HEK293 (cell line): Measurements from ENCODE around the gene SVIL.

ENCODE experiments used
- CTCF ChIA-PET: fragments of 350-600 bp; formaldehyde crosslinking; extraction: SDS; loops from one replicate; lab custom pipeline; 2021; ENCODE audit warnings: antibody characterized with exemption; lab: Yijun Ruan, JAX
- POLR2A ChIA-PET: fragments of 300-600 bp; formaldehyde crosslinking; extraction: SDS; loops from one replicate; lab custom pipeline; 2020; ENCODE audit warnings: antibody characterized with exemption, inconsistent platforms; lab: Yijun Ruan, JAX
- H3K27ac ChIP-seq: fragments of 200-500 bp; sonication (Bioruptor generic); 2 replicates; pipeline ENCODE4 v1.5.1; 2014; ENCODE audit warnings: low read depth, low read length, control low read depth, inconsistent platforms; ENCODE audit errors: extremely low read depth
- H3K36me3 ChIP-seq, 2 experiments: fragments of 200-500 bp in 1 of 2; sonication (Bioruptor generic) in 1 of 2; 1 replicate in 1 of 2; 2 replicates in 1 of 2; pipeline ENCODE4 v1.5.1; 2014 to 2017; ENCODE audit warnings: inconsistent platforms in 2 of 2, low read length in 2 of 2; ENCODE audit not compliant: control insufficient read depth in 2 of 2, insufficient read depth in 1 of 2
- H3K4me1 ChIP-seq: fragments of 200-500 bp; sonication (Bioruptor generic); 2 replicates; pipeline ENCODE4 v1.5.1; 2014; ENCODE audit warnings: mild to moderate bottlenecking, low read length, inconsistent platforms; ENCODE audit not compliant: control insufficient read depth, insufficient read depth
- H3K4me3 ChIP-seq: 2 replicates; pipeline ENCODE4 v1.5.1; 2011; ENCODE audit warnings: low read depth, mild to moderate bottlenecking, control low read depth, low read length, moderate library complexity
- H3K9me3 ChIP-seq: fragments of 200-500 bp; sonication (Bioruptor generic); 2 replicates; pipeline ENCODE4 v1.5.1; 2014; ENCODE audit warnings: low read depth, low read length, inconsistent platforms; ENCODE audit not compliant: control insufficient read depth, insufficient read depth
- FEZF1 ChIP-seq: fragments of 450-650 bp; formaldehyde crosslinking; IDR thresholded peaks from 2 replicates; pipeline ENCODE4 v1.5.1; 2016; ENCODE audit warnings: missing biosample characterization, missing genetic modification characterization
- IKZF3 ChIP-seq: fragments of 450-650 bp; IDR thresholded peaks from 2 replicates; pipeline ENCODE4 v1.5.0; 2018; ENCODE audit warnings: missing biosample characterization, mild to moderate bottlenecking, missing genetic modification characterization, moderate library complexity
- KLF16 ChIP-seq: fragments of 450-650 bp; formaldehyde crosslinking; IDR thresholded peaks from 2 replicates; pipeline ENCODE4 v1.5.1; 2017; ENCODE audit warnings: missing biosample characterization, missing genetic modification characterization
- MYNN ChIP-seq: fragments of 450-650 bp; formaldehyde crosslinking; IDR thresholded peaks from 2 replicates; pipeline ENCODE4 v1.5.1; 2016; ENCODE audit warnings: missing biosample characterization, missing genetic modification characterization, borderline replicate concordance
- OSR2 ChIP-seq: fragments of 450-650 bp; formaldehyde crosslinking; IDR thresholded peaks from 2 replicates; pipeline ENCODE4 v1.5.1; 2016; ENCODE audit warnings: missing biosample characterization, missing genetic modification characterization
- RBAK ChIP-seq: fragments of 450-650 bp; formaldehyde crosslinking; IDR thresholded peaks from 2 replicates; pipeline ENCODE4 v1.5.1; 2016; ENCODE audit warnings: missing biosample characterization, missing genetic modification characterization
- SCRT1 ChIP-seq: fragments of 450-650 bp; formaldehyde crosslinking; IDR thresholded peaks from 2 replicates; pipeline ENCODE4 v1.5.1; 2016; ENCODE audit warnings: missing biosample characterization, missing genetic modification characterization, borderline replicate concordance
- TSHZ1 ChIP-seq: fragments of 450-650 bp; formaldehyde crosslinking; IDR thresholded peaks from 2 replicates; pipeline ENCODE4 v1.5.1; 2016; ENCODE audit warnings: missing biosample characterization, missing genetic modification characterization, borderline replicate concordance
- ZBTB20 ChIP-seq: fragments of 450-650 bp; formaldehyde crosslinking; IDR thresholded peaks from 2 replicates; pipeline ENCODE4 v1.5.1; 2016; ENCODE audit warnings: missing biosample characterization, missing genetic modification characterization
- ZBTB44 ChIP-seq: fragments of 450-650 bp; IDR thresholded peaks from 2 replicates; pipeline ENCODE4 v1.5.1; 2018; ENCODE audit warnings: missing biosample characterization, mild to moderate bottlenecking, missing genetic modification characterization
- ZBTB48 ChIP-seq: fragments of 450-650 bp; formaldehyde crosslinking; IDR thresholded peaks from 2 replicates; pipeline ENCODE4 v1.5.1; 2016; ENCODE audit warnings: missing biosample characterization, missing genetic modification characterization
- ZBTB49 ChIP-seq: fragments of 450-650 bp; formaldehyde crosslinking; IDR thresholded peaks from 2 replicates; pipeline ENCODE4 v1.5.1; 2016; ENCODE audit warnings: missing biosample characterization, missing genetic modification characterization, low read depth
- ZFHX2 ChIP-seq: fragments of 450-650 bp; formaldehyde crosslinking; conservative IDR thresholded peaks from 2 replicates; pipeline ENCODE4 v1.5.1; 2016; ENCODE audit warnings: missing biosample characterization, missing genetic modification characterization
- ZFP41 ChIP-seq: fragments of 450-650 bp; formaldehyde crosslinking; IDR thresholded peaks from 2 replicates; pipeline ENCODE4 v1.5.1; 2016; ENCODE audit warnings: missing biosample characterization, missing genetic modification characterization, borderline replicate concordance
- ZNF148 ChIP-seq: fragments of 450-650 bp; formaldehyde crosslinking; IDR thresholded peaks from 2 replicates; pipeline ENCODE4 v1.5.0; 2017; ENCODE audit warnings: missing biosample characterization, missing genetic modification characterization, borderline replicate concordance
- ZNF169 ChIP-seq: fragments of 450-650 bp; formaldehyde crosslinking; IDR thresholded peaks from 2 replicates; pipeline ENCODE4 v1.5.1; 2016; ENCODE audit warnings: missing biosample characterization, missing genetic modification characterization
- ZNF175 ChIP-seq: fragments of 450-650 bp; formaldehyde crosslinking; IDR thresholded peaks from 2 replicates; pipeline ENCODE4 v1.5.1; 2016; ENCODE audit warnings: missing biosample characterization, missing genetic modification characterization
- ZNF18 ChIP-seq: fragments of 450-650 bp; formaldehyde crosslinking; IDR thresholded peaks from 2 replicates; pipeline ENCODE4 v1.5.1; 2016; ENCODE audit warnings: missing biosample characterization, missing genetic modification characterization
- ZNF280C ChIP-seq: fragments of 450-650 bp; formaldehyde crosslinking; IDR thresholded peaks from 2 replicates; pipeline ENCODE4 v1.5.1; 2016; ENCODE audit warnings: missing biosample characterization, missing genetic modification characterization
- ZNF350 ChIP-seq: fragments of 450-650 bp; formaldehyde crosslinking; IDR thresholded peaks from 2 replicates; pipeline ENCODE4 v1.5.0; 2017; ENCODE audit warnings: missing biosample characterization, mild to moderate bottlenecking, missing genetic modification characterization
- ZNF37A ChIP-seq: fragments of 450-650 bp; IDR thresholded peaks from 2 replicates; pipeline ENCODE4 v1.5.1; 2018; ENCODE audit warnings: missing biosample characterization, missing genetic modification characterization
- ZNF600 ChIP-seq: fragments of 450-650 bp; formaldehyde crosslinking; IDR thresholded peaks from 2 replicates; pipeline ENCODE4 v1.5.1; 2016; ENCODE audit warnings: missing biosample characterization, missing genetic modification characterization
- ZNF664 ChIP-seq: fragments of 450-650 bp; formaldehyde crosslinking; IDR thresholded peaks from 2 replicates; pipeline ENCODE4 v1.5.1; 2016; ENCODE audit warnings: missing biosample characterization, missing genetic modification characterization
- ZNF843 ChIP-seq: fragments of 450-650 bp; formaldehyde crosslinking; IDR thresholded peaks from 2 replicates; pipeline ENCODE4 v1.5.1; 2016; ENCODE audit warnings: missing biosample characterization, missing genetic modification characterization

SVIL gene

GRCh38 chr10:29622382-29622922, 12.3 kb downstream of the SVIL start (continued):
- TF ChIP-seq TSHZ1 (tag by site-specific recombination) (peak; percentile 28; the same call in 1 of the 2 replicates), ZFHX2 (tag by site-specific recombination) (no peak), ZNF280C (no peak), ZNF600 (tag by site-specific recombination) (peak; percentile 82), KLF16 (tag by site-specific recombination) (no peak), ZNF18 (tag by site-specific recombination) (no peak), FEZF1 (peak; percentile 82), ZNF148 (no peak), ZNF37A (no peak), ZBTB48 (tag by site-specific recombination) (peak; percentile 75), ZNF350 (no peak), ZFP41 (tag by site-specific recombination) (no peak), ZNF843 (tag by site-specific recombination) (0 out of 2 replicates have a peak, but pooled peaks have one; percentile 54)
- TF ChIP-seq, all 188 proteins: peak for 8

- Histone ChIP-seq H3K4me1 (peaks cover 18% of the 10 kb centered on the region), H3K36me3 (no peaks in the 10 kb centered on the region), H3K27ac (no peak overlapping the region), H3K4me3 (no peak overlapping the region), H3K9me3 (no peaks in the 10 kb centered on the region)
- CTCF ChIA-PET = interaction anchor here (0.6 kb wide), 2 partner anchors 14 to 54 kb away, joined by 3 to 5 read pairs; no protein-coding TSS in a partner anchor
- POLR2A ChIA-PET = interaction anchor here (0.6 kb wide), 1 partner anchor 11 kb away, joined by 4 read pairs; no protein-coding TSS in a partner anchor
- TF ChIP-seq ZNF600 (tag by site-specific recombination) = peak; percentile 85
- TF ChIP-seq ZBTB49 (tag by site-specific recombination) = no peak
- TF ChIP-seq ZNF175 = no peak
- no peak for TF ChIP-seq RBAK (tag by site-specific recombination)
- TF ChIP-seq ZBTB44 (tag by site-specific recombination) = 0 out of 2 replicates have a peak, but pooled peaks have one; percentile 4
- TF ChIP-seq ZNF664 (tag by site-specific recombination) = no peak
- no peak for TF ChIP-seq IKZF3
- TF ChIP-seq ZNF169 (tag by site-specific recombination) = no peak
- TF ChIP-seq ZBTB20 (tag by site-specific recombination) = no peak
- no peak for TF ChIP-seq MYNN (tag by site-specific recombination)
- TF ChIP-seq SCRT1 = no peak
- TF ChIP-seq OSR2 (tag by site-specific recombination) = no peak
Measured at GRCh38 chr10:29621161-29621560, 13.6 kb downstream of the SVIL start.
